ENCODE results near the gene VEZT.

VEZT gene

GRCh38 chr12:95286713-95287112, 69.1 kb downstream of the VEZT start:
- Histone ChIP-seq H3K4me2 (ENCODE audit: low read length) (no peak overlapping the region), H3K27me3 (ENCODE audit: control insufficient read depth, low read length) (no peaks in the 10 kb centered on the region), H4K20me1 (ENCODE audit: control insufficient read depth, insufficient read depth, low read depth, low read length) (no peaks in the 10 kb centered on the region), H3K79me2 (ENCODE audit: control insufficient read depth, low read length) (no peaks in the 10 kb centered on the region), H3K4me3 (ENCODE audit: low read length) (no peak overlapping the region), H3K9me2 (replicated peaks; ENCODE audit: control insufficient read depth, low read length) (no peaks in the 10 kb centered on the region), H3K36me3 (ENCODE audit: control insufficient read depth, low read length) (peaks cover 80% of the 10 kb centered on the region), H3K4me1 (ENCODE audit: control insufficient read depth, low read length) (no peaks in the 10 kb centered on the region; the same call in 1 of the 2 replicates), H3F3A (ENCODE audit: control insufficient read depth, insufficient read depth) (0 out of 2 replicates have a peak, but pooled peaks cover 5% of the 10 kb centered on the region), H3K27ac (ENCODE audit: low read depth, low read length) (no peak overlapping the region), H3K9me3 (ENCODE audit: control insufficient read depth, insufficient read depth, low read length) (no peaks in the 10 kb centered on the region)
- TF ChIP-seq EZH2phosphoT487 (IDR thresholded peaks at IDR 0.05; ENCODE audit: borderline replicate concordance, low read length) (no peak), CTCF (IDR thresholded peaks at IDR 0.05; ENCODE audit: low read depth, low read length, poor library complexity, severe bottlenecking) (no peak)

GRCh38 chr12:95291501-95291900, 73.9 kb downstream of the VEZT start:
- no peaks in the 10 kb centered on the region for H3K9me2 ChIP-seq (replicated peaks; ENCODE audit: control insufficient read depth, low read length)

GRCh38 chr12:95298916-95299315, 81.3 kb downstream of the VEZT start:
- H3K27ac ChIP-seq (ENCODE audit: low read depth, low read length), result no peak overlapping the region
- H3K4me1 ChIP-seq (ENCODE audit: control insufficient read depth, low read length), result peaks cover 25% of the 10 kb centered on the region
- no peaks in the 10 kb centered on the region for H4K20me1 ChIP-seq (ENCODE audit: control insufficient read depth, insufficient read depth, low read depth, low read length)
- no peak overlapping the region for H3K4me2 ChIP-seq (ENCODE audit: low read length)
- H3K9me3 ChIP-seq (ENCODE audit: control insufficient read depth, insufficient read depth, low read length), result no peaks in the 10 kb centered on the region
- no peak overlapping the region for H3K4me3 ChIP-seq (ENCODE audit: low read length)
- TF ChIP-seq EZH2phosphoT487 (IDR thresholded peaks at IDR 0.05; ENCODE audit: borderline replicate concordance, low read length), result no peak
- no peak for TF ChIP-seq CTCF (IDR thresholded peaks at IDR 0.05; ENCODE audit: low read depth, low read length, poor library complexity, severe bottlenecking)
- 0 out of 2 replicates have a peak, but pooled peaks cover 12% of the 10 kb centered on the region for H3F3A ChIP-seq (ENCODE audit: control insufficient read depth, insufficient read depth)
- 0 out of 2 replicates have a peak, but pooled peaks cover 2% of the 10 kb centered on the region for H3K79me2 ChIP-seq (ENCODE audit: control insufficient read depth, low read length)
- no peaks in the 10 kb centered on the region for H3K27me3 ChIP-seq (ENCODE audit: control insufficient read depth, low read length)
- H3K36me3 ChIP-seq (ENCODE audit: control insufficient read depth, low read length), result peaks cover 87% of the 10 kb centered on the region
- H3K9me2 ChIP-seq (replicated peaks; ENCODE audit: control insufficient read depth, low read length), result no peaks in the 10 kb centered on the region

More at GRCh38 chr12:95291501-95291900, 73.9 kb downstream of the VEZT start:
- H3K9me3 ChIP-seq (ENCODE audit: control insufficient read depth, insufficient read depth, low read length), result no peaks in the 10 kb centered on the region
- no peaks in the 10 kb centered on the region for H3K79me2 ChIP-seq (ENCODE audit: control insufficient read depth, low read length)
- TF ChIP-seq CTCF (IDR thresholded peaks at IDR 0.05; ENCODE audit: low read depth, low read length, poor library complexity, severe bottlenecking), result no peak
- no peak for TF ChIP-seq EZH2phosphoT487 (IDR thresholded peaks at IDR 0.05; ENCODE audit: borderline replicate concordance, low read length)
- no peaks in the 10 kb centered on the region for H3K27me3 ChIP-seq (ENCODE audit: control insufficient read depth, low read length)
- H3K4me2 ChIP-seq (ENCODE audit: low read length), result no peak overlapping the region
- no peaks in the 10 kb centered on the region for H3K4me1 ChIP-seq (ENCODE audit: control insufficient read depth, low read length)
- no peaks in the 10 kb centered on the region for H4K20me1 ChIP-seq (ENCODE audit: control insufficient read depth, insufficient read depth, low read depth, low read length)
- peaks cover 82% of the 10 kb centered on the region for H3K36me3 ChIP-seq (ENCODE audit: control insufficient read depth, low read length)
- no peak overlapping the region for H3K27ac ChIP-seq (ENCODE audit: low read depth, low read length)
- no peak overlapping the region for H3K4me3 ChIP-seq (ENCODE audit: low read length)
- 0 out of 2 replicates have a peak, but pooled peaks cover 8% of the 10 kb centered on the region for H3F3A ChIP-seq (ENCODE audit: control insufficient read depth, insufficient read depth)

Data from DOHH2 (cell line).